ENCODE results near the gene DCTPP1.
A peak's percentile ranks its signal among the peaks of the same experiment; 100 is the strongest.

DCTPP1 gene

DNA sequence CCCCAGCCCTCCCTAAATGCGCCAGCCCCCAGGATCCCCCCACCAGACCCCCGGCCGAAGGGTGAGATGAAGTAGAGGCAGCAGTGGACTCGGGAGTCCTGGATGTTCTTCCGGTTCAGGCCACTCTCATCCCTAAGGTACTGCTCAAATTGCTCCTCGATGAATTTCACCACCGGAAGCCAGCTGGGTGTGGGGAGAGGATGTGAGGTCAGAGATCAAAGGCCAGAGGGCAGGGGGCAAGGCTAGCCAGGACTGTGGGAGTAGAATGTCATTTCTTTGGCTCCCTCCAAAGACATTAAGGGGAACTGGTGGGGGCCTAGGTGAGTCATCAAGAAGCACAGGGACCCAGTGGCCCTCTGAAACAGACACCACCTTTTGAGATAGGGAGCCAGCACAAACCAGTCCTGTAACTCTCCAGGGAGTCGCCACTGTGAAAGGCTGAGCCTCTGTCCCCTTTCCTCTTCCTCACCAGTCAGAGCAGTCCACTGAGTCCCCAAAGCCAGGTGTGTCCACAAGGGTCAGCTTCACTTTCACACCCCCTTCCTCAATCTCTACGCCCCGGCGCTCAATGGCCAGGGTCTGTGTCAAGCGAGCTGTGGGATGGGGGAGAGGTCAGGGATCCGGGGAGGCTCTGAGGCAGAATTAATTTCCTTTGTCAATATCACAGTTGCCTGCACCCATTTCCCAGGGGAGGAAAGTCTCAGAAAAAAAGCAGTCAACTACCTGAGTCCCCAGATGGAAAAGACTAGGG is 48.4 kb downstream of the DCTPP1 start:
- TF ChIP-seq CTCF (conservative IDR thresholded peaks at IDR 0.05; ENCODE audit: control insufficient read depth, insufficient read depth, low read depth, low read length) = no peak
- no peak overlapping the region for H3K4me3 ChIP-seq (ENCODE audit: control insufficient read depth, low read depth, low read length)
- DNase-seq (ENCODE audit: low read depth) = no peak

- TF ChIP-seq CTCF (conservative IDR thresholded peaks at IDR 0.05; ENCODE audit: control insufficient read depth, insufficient read depth, low read depth, low read length) = no peak
- H3K4me3 ChIP-seq (ENCODE audit: control insufficient read depth, low read depth, low read length) = no peak overlapping the region
- no peak for DNase-seq (ENCODE audit: low read depth)
Observed at GRCh38 chr16:30380803-30381208, 49.0 kb downstream of the DCTPP1 start.

- DNase-seq (ENCODE audit: low read depth) = no peak
- TF ChIP-seq CTCF (conservative IDR thresholded peaks at IDR 0.05; ENCODE audit: control insufficient read depth, insufficient read depth, low read depth, low read length) = no peak
Observed at GRCh38 chr16:30380072-30380802, 49.6 kb downstream of the DCTPP1 start.

GRCh38 chr16:30379158-30379783 is 50.6 kb downstream of the DCTPP1 start:
- H3K4me3 ChIP-seq (ENCODE audit: control insufficient read depth, low read depth, low read length) = peak overlapping the region; percentile 77
- no peak for TF ChIP-seq CTCF (conservative IDR thresholded peaks at IDR 0.05; ENCODE audit: control insufficient read depth, insufficient read depth, low read depth, low read length)
- no peak for DNase-seq (ENCODE audit: low read depth)

More at GRCh38 chr16:30380072-30380802, 49.6 kb downstream of the DCTPP1 start:
- no peak overlapping the region for H3K4me3 ChIP-seq (ENCODE audit: control insufficient read depth, low read depth, low read length)

- H3K4me3 ChIP-seq (ENCODE audit: control insufficient read depth, low read depth, low read length) = peak overlapping the region; percentile 77
- TF ChIP-seq CTCF (conservative IDR thresholded peaks at IDR 0.05; ENCODE audit: control insufficient read depth, insufficient read depth, low read depth, low read length) = peak; percentile 14
- DNase-seq (ENCODE audit: low read depth) = peak; percentile 95
Observed at GRCh38 chr16:30378236-30379157, 51.3 kb downstream of the DCTPP1 start.

DNA sequence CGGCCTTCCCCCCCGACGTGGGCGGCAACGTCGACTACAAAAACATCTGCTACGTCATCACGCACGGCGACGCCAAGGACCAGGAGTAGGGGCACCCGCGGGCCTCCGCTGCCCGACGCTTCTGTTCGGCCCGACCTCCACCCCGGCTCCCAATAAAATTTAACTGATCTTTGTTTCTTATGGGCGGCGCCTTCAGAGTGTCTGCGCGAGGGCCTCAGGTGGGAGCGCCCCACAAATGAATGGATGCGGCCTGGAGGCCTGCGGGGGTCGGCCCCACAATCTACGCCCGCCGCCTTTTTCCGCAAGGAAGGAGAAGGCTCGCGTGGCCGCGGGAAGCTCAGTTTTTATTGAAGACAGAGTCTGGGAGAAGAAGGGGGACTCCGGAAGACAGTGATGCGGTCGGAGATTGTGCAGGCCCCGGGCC is 52.0 kb downstream of the DCTPP1 start:
- peak overlapping the region; percentile 58 for H3K4me3 ChIP-seq (ENCODE audit: control insufficient read depth, low read depth, low read length)
- DNase-seq (ENCODE audit: low read depth) = peak; percentile 89
- TF ChIP-seq CTCF (conservative IDR thresholded peaks at IDR 0.05; ENCODE audit: control insufficient read depth, insufficient read depth, low read depth, low read length) = no peak
